ENCODE results near the gene OLFML2B. TPM values are rescaled to one million over a fixed set of nuclear protein-coding genes. Genes with fewer than 3 reads are reported as not detected.

OLFML2B gene
- total RNA-seq, 2 donors from 2014 or later: 0.75 to 1.00 TPM

- Mint-ChIP-seq H3K27me3 (ENCODE audit: insufficient read depth) (no peaks in the 10 kb centered on the region), H3K9me3 (peaks cover 4% of the 10 kb centered on the region), H3K27ac (no peak overlapping the region), H3K36me3 (ENCODE audit: low read depth) (peaks cover 4% of the 10 kb centered on the region), H3K4me1 (peaks cover 31% of the 10 kb centered on the region), H3K4me3 (no peak overlapping the region)
- no peak overlapping the region for H3K27ac ChIP-seq (ENCODE audit: low read depth, low read length)
- no peaks in the 10 kb centered on the region for H3K27me3 ChIP-seq (ENCODE audit: control insufficient read depth, insufficient read depth, low read length, poor library complexity, severe bottlenecking)
- peaks cover 16% of the 10 kb centered on the region for H3K4me1 ChIP-seq (ENCODE audit: control insufficient read depth, insufficient read depth, low read length)
- no peak for DNase-seq
- TF ChIP-seq CTCF (conservative IDR thresholded peaks at IDR 0.05): no peak
- WGBS, 2 experiments (ENCODE audit: insufficient coverage in 1 of 2, insufficient read length in 1 of 2): 100% methylated on average over 1 of the region's 1 CpG; no CpG with 5 or more reads in 1 of the 2 experiments
- H3K4me3 ChIP-seq (ENCODE audit: low read length): no peak overlapping the region
- no peak overlapping the region for H3K9ac ChIP-seq (ENCODE audit: extremely low read depth, low read length, poor library complexity, severe bottlenecking)
- no peaks in the 10 kb centered on the region for H3K36me3 ChIP-seq (ENCODE audit: control insufficient read depth, insufficient read depth, low read length)
- no peaks in the 10 kb centered on the region for H3K9me3 ChIP-seq (ENCODE audit: control insufficient read depth, low read length)
Observed at GRCh38 chr1:161943737-161944136, 79.9 kb downstream of the OLFML2B start.

- peaks cover under 1% of the 10 kb centered on the region for H3K9me3 Mint-ChIP-seq
- Histone ChIP-seq H3K27me3 (ENCODE audit: control insufficient read depth, insufficient read depth, low read length, poor library complexity, severe bottlenecking) (no peaks in the 10 kb centered on the region), H3K27ac (ENCODE audit: low read depth, low read length) (no peak overlapping the region), H3K4me1 (ENCODE audit: control insufficient read depth, insufficient read depth, low read length) (peaks cover 16% of the 10 kb centered on the region), H3K4me3 (ENCODE audit: low read length) (no peak overlapping the region), H3K9ac (ENCODE audit: extremely low read depth, low read length, poor library complexity, severe bottlenecking) (no peak overlapping the region), H3K9me3 (ENCODE audit: control insufficient read depth, low read length) (no peaks in the 10 kb centered on the region), H3K36me3 (ENCODE audit: control insufficient read depth, insufficient read depth, low read length) (no peaks in the 10 kb centered on the region)
- no peak overlapping the region for H3K4me3 Mint-ChIP-seq
- TF ChIP-seq CTCF (conservative IDR thresholded peaks at IDR 0.05): no peak
- peaks cover under 1% of the 10 kb centered on the region for H3K36me3 Mint-ChIP-seq (ENCODE audit: low read depth)
- DNase-seq: no peak
- 83 to 91% methylated on average over 2 to 6 of the region's 8 CpGs for WGBS, 2 experiments (ENCODE audit: insufficient coverage in 1 of 2, insufficient read length in 1 of 2)
- peaks cover 27% of the 10 kb centered on the region for H3K4me1 Mint-ChIP-seq
- H3K27ac Mint-ChIP-seq: no peak overlapping the region
- H3K27me3 Mint-ChIP-seq (ENCODE audit: insufficient read depth): no peaks in the 10 kb centered on the region
Observed at GRCh38 chr1:161941726-161942436, 81.8 kb downstream of the OLFML2B start.

GRCh38 chr1:161940866-161941591 lies 82.6 kb downstream of the OLFML2B start:
- no peaks in the 10 kb centered on the region for H3K9me3 ChIP-seq (ENCODE audit: control insufficient read depth, low read length)
- Mint-ChIP-seq H3K27me3 (ENCODE audit: insufficient read depth) (no peaks in the 10 kb centered on the region), H3K4me3 (no peak overlapping the region), H3K9me3 (no peaks in the 10 kb centered on the region), H3K36me3 (ENCODE audit: low read depth) (peaks cover 3% of the 10 kb centered on the region), H3K4me1 (peaks cover 20% of the 10 kb centered on the region), H3K27ac (no peak overlapping the region)
- 73 to 83% methylated on average over 3 of the region's 3 CpGs for WGBS, 2 experiments (ENCODE audit: insufficient coverage in 1 of 2, insufficient read length in 1 of 2)
- no peak for DNase-seq
- H3K4me3 ChIP-seq (ENCODE audit: low read length): no peak overlapping the region
- peaks cover 9% of the 10 kb centered on the region for H3K4me1 ChIP-seq (ENCODE audit: control insufficient read depth, insufficient read depth, low read length)
- H3K27me3 ChIP-seq (ENCODE audit: control insufficient read depth, insufficient read depth, low read length, poor library complexity, severe bottlenecking): no peaks in the 10 kb centered on the region
- no peak for TF ChIP-seq CTCF (conservative IDR thresholded peaks at IDR 0.05)
- no peak overlapping the region for H3K9ac ChIP-seq (ENCODE audit: extremely low read depth, low read length, poor library complexity, severe bottlenecking)
- H3K36me3 ChIP-seq (ENCODE audit: control insufficient read depth, insufficient read depth, low read length): no peaks in the 10 kb centered on the region
- H3K27ac ChIP-seq (ENCODE audit: low read depth, low read length): no peak overlapping the region
